CD4-positive, alpha-beta T cell treated with Interleukin-1 beta for 1 hour (primary cell): Measurements from ENCODE around the gene DCTN2.
"Not testable (repeated sequence)": the region's sequence is repeated elsewhere in the genome, so short reads cannot be mapped to it uniquely, and the experiment has no call there.

ENCODE experiments used
- DNase-seq, 2 donors: peaks; one replicate each; pipeline ENCODE4 v3.0.0-alpha.2; 2020 to 2022

DCTN2 gene

DNA sequence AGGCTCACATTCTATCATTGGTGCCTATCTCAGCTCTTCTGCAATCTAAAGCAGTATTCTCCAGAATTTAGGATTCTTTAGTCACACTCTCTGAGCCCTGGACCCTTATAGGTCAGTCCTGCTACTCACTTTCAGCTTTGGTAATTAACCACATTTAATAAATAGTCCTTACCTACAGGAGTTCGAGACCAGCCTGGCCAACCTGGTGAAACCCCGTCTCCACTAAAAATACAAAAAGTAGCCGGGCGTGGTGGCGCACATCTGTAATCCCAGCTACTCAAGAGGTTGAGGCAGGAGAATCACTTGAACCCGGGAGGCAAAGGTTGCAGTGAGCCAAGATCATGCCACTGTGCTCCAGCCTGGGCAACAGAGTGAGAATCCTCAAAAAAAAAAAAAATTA is 33.3 kb downstream of the DCTN2 start:
- not testable (repeated sequence) for DNase-seq

DNA sequence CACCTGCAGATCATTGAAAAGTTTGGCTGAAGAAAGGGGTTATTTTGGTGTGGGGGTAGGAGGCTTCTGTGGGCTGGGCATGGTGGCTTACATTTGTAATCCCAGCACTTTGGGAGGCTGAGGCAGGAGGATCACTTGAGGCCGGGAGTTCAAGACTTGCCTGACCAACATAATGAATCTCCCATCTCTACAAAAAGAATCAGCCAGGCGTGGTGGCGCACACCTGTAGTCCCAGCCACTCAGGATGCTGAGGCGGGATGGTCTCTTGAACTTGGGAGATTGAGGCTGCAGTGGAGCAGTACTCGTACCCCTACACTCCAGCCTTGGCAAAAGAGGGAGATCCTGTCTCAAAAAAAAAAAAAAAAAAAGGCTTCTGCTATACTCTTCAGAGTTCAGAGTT is 33.7 kb downstream of the DCTN2 start:
- DNase-seq, result no peak

DNA sequence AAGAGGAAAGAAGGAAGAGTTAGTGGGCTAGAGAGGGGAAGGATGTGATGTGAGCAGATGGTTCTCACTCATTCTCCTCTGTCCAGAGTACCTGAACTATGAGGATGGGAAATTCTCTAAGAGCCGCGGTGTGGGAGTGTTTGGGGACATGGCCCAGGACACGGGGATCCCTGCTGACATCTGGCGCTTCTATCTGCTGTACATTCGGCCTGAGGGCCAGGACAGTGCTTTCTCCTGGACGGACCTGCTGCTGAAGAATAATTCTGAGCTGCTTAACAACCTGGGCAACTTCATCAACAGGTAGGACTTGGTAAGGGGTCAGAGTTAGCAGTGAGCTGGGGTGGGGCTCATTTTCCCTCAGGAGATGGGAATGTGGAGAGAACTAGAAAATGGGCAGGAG is 34.3 kb downstream of the DCTN2 start:
- no peak for DNase-seq

- DNase-seq, result no peak
These were observed 35.2 kb downstream of the DCTN2 start for GRCh38 chr12:57511588-57512325.

DNA sequence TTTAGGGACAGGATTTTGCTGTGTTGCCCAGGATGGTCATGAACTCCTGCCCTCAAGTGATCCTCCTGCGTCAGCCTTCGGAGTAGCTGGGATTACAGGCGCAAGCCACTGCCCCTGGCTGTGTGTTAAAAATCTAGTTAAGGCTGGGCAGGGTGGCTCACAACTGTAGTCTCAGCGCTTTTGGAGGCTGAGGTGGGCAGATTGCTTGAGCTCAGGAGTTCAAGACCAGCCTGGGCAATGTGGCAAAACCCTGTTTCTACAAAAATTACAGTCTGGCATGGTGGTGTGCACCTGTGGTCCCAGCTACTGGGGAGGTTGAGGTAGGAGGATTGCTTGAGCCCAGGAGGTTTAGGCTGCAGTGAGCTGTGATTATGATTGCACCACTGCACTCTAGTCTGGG is 35.8 kb downstream of the DCTN2 start:
- no peak for DNase-seq

GRCh38 chr12:57507796-57508195 is 39.2 kb downstream of the DCTN2 start:
- DNase-seq, result not testable (repeated sequence)

- not testable (repeated sequence) for DNase-seq
These were observed 40.5 kb downstream of the DCTN2 start for GRCh38 chr12:57506541-57506940.

- not testable (repeated sequence) for DNase-seq
These were observed 44.6 kb downstream of the DCTN2 start for GRCh38 chr12:57502311-57502969.

DNA sequence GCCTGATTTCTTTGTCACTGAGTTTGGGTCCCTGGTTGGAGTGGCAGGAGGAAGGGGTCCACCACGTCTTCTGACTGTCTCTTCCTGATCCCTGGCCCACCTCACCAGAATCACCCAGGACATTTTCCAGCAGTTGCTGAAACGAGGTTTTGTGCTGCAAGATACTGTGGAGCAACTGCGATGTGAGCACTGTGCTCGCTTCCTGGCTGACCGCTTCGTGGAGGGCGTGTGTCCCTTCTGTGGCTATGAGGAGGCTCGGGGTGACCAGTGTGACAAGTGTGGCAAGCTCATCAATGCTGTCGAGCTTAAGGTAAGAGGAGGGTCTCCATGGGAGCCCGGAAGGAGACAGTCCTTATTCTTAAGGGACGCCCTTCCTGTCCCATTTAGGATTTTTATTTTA is 46.8 kb downstream of the DCTN2 start:
- DNase-seq, result no peak

DNA sequence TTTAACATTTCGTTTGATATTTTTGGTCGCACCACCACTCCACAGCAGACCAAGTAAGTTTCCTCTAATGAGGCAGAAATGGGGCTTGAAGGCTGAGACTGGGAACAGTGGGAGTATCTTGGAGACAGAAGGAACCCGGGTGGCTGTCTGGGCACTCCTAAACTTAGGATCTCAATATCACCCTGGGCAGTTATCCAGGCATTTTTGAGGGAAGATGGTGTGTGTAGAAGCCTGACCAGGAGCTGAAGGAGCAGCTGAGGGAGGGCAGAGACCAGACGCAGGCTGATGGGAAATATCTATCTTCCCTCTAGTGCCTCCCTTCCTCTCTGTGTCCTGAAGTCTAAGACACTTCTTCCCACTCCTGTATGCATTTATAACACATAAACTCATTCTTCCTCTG is 48.4 kb downstream of the DCTN2 start:
- no peak for DNase-seq

- no peak for DNase-seq
These were observed 48.9 kb downstream of the DCTN2 start for GRCh38 chr12:57498132-57498502.

DNA sequence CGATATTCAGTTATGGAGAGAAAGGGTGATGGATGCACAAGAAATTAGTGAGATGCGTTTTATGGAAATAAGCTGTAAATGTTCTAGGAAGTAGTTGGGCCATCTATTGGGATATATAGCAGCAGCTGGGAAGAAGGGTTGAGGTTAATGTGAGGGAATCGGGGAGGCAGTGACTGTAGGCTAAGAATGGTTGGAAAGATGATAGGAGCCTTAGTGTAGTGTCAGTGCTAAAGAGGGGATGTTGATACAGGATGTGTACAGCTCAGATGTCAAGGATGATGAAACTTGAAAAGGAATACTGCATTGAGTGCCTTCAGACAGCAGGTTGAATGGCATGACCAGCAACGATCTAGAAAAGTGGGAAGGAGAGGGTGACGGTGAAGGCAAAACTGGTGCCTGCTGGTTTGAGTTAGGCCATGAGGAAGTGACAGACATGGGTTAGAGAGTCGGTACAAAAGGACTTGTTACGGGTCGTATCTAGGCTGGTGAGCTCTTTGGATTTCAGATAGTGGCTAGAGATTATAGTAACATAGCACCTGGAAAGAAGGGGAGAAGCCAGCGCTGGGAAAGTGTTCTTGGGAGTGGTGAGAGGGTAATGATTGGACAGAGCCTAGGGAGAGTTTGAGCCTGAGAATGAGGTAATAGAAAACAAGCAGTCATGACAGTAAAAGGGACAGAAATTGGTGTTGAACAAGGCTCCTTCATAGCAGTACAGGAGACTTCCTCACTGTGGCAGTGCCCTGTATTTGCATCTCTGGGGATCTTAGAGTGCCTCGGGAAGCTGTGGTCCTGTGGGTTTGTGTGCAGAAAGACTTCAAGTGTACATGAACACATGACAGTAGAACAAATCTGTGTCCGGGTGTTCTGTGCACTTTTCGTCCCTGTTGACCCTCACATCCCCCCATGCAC is 49.5 kb downstream of the DCTN2 start:
- no peak for DNase-seq

- no peak for DNase-seq
These were observed 50.2 kb downstream of the DCTN2 start for GRCh38 chr12:57496822-57497221.

DNA sequence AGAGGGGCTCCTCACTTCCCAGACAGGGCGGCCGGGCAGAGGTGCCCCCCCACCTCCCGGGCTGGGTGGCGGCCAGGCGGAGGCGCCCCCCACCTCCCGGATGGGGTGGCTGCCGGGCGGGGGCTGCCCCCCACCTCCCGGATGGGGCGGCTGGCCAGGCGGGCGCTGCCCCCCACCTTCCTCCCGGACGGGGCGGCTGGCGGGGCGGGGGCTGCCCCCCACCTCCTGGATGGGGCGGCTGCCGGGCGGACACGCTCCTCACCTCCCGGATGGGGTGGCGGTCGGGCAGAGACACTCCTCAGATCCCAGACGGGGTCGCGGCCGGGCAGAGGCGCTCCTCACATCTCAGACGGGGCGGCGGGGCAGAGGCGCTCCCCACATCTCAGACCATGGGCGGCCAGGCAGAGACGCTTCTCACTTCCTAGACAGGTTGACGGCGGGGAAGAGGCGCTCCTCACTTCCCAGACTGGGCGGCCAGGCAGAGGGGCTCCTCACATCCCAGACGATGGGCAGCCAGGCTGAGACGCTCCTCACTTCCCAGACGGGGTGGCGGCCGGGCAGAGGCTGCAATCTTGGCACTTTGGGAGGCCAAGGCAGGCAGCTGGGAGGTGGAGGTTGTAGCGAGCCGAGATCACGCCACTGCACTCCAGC is 51.8 kb downstream of the DCTN2 start:
- not testable (repeated sequence) for DNase-seq

- no peak for DNase-seq
These were observed 55.4 kb downstream of the DCTN2 start for GRCh38 chr12:57491393-57492280.

DNA sequence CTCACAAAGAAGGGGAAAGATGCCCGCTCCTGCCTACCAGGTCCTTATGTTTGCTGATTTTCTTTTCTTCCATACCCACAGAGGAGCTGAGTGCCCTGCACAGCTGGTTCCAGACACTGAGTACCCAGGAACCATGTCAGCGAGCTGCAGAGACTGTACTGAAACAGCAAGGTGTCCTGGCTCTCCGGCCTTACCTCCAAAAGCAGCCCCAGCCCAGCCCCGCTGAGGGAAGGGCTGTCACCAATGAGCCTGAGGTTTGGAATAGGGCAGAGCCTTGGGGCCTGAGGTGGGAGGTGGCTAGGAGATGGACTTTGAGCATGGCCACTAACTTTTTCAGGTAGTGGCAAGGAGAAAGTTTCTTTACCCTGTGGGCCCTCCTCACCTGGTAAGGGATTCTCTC is 56.9 kb downstream of the DCTN2 start:
- DNase-seq, result no peak

GRCh38 chr12:57489157-57489641 is 57.8 kb downstream of the DCTN2 start:
- no peak for DNase-seq

- no peak for DNase-seq
These were observed 58.4 kb downstream of the DCTN2 start for GRCh38 chr12:57488402-57489156.

GRCh38 chr12:57487597-57488401 is 59.2 kb downstream of the DCTN2 start, which contains the start of gene MARS1:
TSS of gene MARS1 (plus strand) at chr12:57488068. CDS start at chr12:57488091, 23 bp downstream.
- peak; percentile 94 to 95 for DNase-seq

DNA sequence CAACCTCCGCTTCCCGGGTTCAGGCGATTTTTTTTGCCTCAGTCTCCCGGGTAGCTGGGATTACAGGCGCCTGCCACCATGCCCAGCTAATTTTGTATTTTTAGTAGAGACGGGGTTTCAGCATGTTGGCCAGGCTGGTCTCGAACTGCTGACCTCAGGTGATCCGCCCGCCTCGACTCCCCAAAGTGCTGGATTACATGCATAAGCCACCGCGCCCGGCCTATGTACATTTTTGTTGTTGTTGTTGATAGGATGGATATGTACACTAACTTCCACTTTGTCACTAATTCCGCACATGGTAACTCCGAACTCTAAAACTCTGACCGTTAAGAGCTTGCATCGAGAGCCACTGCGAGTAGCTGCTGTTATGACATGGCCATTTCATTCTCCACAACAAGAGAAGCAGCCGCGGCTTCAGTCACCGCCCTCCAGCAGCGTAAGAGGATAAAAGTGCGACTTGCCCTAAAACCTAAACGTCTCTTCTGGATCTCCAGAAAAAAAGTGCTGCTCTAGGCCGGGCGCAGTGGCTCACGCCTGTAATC is 59.9 kb downstream of the DCTN2 start:
- DNase-seq, result no peak
